RKO (cell line): ENCODE results near the gene SH2D7.
"Not testable (repeated sequence)": the region's sequence is repeated elsewhere in the genome, so short reads cannot be mapped to it uniquely, and the experiment has no call there.

ENCODE experiments used
- DNase-seq: peaks from one replicate; pipeline ENCODE4 v3.0.0-alpha.2; 2016; ENCODE audit warnings: low spot score

Gene SH2D7

GRCh38 chr15:78142332-78142731, 50.0 kb downstream of the SH2D7 start:
- no peak for DNase-seq

GRCh38 chr15:78146425-78147154, 54.2 kb downstream of the SH2D7 start:
- no peak for DNase-seq

DNA sequence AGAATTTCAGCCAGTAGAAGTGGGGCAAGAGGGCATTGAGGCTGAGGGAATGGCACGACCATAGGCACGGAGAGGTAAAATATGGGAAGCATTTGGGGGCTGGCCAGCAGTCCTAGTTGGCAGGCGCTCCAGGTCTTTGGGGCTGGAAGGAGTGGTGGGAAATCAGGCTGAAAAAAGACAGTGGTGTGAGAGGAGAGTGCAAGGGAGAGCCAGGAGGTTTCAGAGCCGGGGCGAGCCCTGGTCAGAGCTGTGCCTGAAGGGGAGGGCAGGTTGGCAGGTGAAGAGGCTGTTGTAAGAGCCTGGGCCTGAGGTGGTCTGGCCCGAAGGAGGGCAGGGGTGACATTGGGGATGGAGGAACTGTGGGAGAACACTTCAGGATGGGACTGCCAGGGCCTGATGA, 55.2 kb downstream of the SH2D7 start:
- DNase-seq: no peak

- no peak for DNase-seq
Measured at GRCh38 chr15:78148392-78149067, 56.2 kb downstream of the SH2D7 start.

GRCh38 chr15:78149068-78149804, 56.9 kb downstream of the SH2D7 start, which contains the start of gene IDH3A:
Gene IDH3A, plus strand, starts transcription at chr15:78149362. Its CDS starts 42 bp downstream, at chr15:78149404.
- DNase-seq: peak; percentile 95

DNA sequence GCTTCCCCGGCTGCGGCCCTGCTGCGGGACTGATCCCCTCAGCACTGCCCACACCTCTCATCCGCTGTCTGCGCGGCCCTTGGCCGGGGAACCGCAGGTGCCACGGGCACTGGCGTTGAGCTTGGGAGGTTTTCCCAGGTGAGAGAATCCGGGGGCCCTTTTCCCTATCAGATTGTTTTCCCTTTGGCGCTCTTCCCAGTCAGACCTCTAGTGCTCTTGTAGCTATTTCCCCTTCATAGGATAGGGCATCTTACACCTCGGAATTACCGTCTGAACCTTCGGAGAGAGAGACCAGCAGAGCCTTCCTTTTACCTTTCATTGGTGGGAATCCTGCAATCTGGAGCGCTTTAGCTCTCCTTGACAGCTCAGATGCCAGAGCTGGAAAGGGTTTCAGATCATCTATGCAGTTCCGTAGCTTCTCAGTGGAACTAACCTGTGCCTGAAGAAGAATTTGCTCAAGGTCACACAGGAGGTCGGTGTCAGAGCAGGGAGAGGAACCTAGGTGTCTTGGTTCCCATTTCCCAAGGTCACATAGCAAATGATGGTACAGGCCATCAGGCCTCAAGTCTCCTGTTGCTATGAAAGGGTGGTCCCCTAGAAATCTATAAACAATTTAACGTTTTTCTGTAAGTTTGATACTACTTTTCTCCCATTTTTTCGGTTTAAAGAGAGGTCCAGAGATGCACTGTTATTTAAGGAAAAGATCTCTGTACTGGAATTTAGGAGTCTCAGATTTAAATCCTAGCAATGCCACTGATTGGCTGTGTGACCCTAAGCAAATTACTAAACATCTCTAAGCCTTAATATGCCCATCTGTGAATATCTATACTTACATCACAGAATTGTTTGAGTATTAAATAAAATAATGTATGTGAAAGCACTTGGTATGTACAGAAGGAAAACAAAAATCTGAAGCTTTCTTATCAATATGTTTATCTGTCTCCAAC, 57.7 kb downstream of the SH2D7 start:
- DNase-seq: peak; percentile 37

DNA sequence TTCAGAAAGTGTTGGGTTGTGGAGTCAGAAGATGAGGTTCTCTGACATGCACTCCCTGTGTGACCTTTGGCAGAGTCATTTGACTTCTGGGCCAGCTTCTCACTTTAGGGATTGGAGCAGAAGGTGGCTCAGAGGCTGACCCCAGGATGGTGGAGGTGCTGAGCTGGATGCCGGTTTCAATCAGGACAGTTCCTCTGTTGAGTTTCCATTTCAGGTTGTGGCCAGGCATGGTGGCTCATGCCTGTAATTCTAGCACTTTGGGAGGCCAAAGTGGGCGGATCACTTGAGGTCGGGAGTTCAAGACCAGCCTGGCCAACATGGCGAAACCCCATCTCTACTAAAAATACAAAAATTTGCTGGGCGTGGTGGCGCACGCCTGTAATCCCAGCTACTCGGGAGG, 58.7 kb downstream of the SH2D7 start:
- DNase-seq: not testable (repeated sequence)
